RKO (cell line): ENCODE measurements around the gene SARDH.
"Not testable (repeated sequence)": the region's sequence is repeated elsewhere in the genome, so short reads cannot be mapped to it uniquely, and the experiment has no call there.

ENCODE experiments used
- DNase-seq: peaks from one replicate; pipeline ENCODE4 v3.0.0-alpha.2; 2016; ENCODE audit warnings: low spot score

The SARDH gene

DNA sequence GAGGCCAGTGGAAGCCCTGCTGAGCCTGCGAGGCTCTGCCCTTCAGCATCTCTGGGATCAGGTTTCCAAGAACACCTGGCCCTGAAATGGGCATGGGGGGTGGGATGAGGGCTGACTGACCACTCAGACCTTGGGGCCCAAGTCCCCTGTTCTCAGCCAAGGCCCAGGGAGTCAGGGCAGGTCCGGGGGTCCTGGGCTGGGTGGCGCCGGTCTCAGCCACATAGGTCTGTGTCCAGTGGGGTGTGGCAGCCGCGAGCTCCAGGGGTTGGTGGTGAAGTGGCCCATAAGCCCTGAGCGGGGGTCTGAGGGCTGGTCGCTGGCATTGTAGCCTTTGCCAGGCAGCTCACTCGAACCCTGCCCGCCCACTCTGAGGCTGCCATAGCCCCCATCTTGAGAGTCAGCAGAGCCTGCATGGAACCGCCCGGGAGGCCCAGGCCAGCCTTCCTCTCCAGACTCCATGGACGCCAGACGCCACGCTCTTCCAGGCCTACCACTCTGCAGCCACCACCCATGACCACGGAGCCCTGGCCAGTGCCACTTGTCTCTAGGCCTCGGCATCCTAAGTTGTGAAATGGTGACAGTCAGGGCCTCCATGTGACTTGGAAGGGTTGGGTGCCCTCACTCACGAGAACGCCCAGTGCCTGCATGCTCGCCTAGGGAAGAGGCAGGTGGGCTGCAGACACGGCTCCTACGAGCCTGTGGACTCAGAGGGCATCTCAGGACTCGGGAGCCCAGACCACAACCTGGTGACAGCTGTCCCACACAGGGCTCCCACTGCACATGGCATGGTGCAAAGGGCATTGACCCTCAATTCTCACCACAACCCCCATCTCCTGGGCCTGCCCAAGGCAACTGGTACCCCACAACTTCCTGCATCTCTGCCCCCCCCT, 108.7 kb downstream of the SARDH start:
- no peak for DNase-seq

DNA sequence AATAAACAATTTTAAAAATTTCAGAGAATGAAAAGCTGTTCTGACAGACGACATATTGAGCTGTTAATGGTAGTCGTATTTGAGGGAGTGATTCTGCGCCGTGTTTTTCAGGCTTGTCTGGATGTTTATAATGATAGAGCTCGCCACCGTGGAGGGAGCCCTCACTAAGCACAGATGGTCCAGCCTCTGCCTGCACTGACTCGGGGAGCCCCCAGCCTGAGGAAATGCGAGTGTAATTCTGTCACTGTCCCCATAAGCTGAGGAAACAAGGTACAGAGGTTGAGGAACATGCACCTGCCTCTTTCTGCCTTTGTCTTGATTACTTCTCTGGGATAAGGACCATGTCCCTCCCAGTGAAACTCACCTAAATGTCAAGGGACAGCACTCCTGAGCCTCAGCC, 109.4 kb downstream of the SARDH start:
- DNase-seq: no peak

DNA sequence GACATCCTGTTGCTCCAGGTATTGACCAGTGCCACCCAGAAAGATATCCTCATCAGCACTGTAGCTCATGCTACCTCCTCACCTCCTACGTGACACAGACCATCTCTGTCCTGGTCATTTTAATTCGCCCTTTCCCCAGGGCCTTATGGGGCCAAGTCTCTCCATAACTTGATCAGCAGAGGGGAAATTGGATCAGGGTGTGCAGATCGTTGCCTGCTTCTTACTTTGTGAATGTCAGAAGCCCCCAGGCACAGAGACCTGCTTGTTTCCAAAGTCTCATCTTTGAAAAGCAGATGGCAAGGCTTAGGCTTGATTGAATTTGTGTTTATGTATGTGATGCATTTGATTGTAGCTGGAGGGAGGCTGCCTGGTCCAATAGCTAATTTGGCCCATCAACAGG, 110.8 kb downstream of the SARDH start:
- DNase-seq: no peak

DNA sequence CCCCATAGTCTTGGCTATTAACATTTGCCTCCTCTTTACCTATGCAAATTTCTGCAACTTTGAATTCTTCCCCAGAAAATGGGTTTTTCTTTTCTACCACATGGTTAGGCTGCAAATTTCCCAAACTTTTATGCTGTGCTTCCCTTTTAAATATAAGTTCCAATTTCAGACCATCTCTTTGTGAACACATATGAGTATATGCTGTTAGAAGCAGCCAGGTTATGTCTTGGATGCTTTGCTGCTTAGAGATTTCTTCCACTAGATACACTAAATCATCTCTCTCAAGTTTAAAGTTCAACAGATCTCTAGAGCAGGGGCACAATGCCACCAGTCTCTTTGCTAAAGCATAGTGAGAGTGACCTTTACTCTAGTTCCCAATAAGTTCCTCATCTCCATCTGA, 112.1 kb downstream of the SARDH start:
- not testable (repeated sequence) for DNase-seq

DNA sequence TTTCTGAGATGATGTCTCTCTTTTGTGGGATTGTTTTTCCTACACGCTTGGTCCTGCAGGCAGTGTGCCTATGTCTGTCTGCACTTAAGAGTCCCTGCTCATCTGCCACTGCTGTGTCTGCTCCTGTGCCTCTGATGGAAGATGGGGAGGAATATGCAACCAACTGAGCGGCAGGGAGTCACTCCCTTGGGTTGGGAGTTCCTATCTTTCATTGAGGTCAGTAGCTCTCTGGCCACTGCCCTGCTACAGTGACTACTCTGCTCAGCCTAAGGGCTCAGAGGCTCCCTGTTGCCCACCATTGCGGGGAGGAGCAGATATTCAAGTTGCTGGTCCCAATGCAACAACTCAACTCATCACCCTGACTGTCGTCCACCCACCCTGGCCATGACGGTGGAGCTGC, 115.6 kb downstream of the SARDH start:
- no peak for DNase-seq

DNA sequence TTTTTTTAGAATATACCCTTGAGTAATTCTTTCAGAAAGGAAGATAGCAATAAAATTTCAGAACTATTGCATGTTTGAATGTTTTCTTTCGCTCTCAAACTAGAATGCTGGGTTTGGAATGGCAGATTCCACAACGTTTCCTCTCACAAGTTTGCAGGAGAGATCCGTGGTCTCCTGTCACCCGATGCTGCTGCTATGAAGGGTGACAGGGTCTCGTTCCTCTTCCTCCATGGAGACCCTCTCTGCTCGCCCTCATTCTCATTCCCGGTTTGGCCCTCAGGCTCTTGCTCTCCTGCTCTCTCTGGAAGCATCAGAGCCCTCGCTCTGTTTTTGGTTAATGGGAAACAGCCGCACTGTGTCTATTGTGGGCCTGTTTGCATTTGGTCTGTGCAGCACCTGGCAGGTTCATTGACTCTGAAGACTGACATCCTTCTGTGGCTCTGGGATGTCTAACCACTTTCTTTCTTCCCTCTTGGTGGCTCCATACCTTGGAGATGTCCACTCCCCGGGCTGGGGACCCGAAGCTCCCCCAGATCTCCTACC, 116.4 kb downstream of the SARDH start:
- DNase-seq: no peak

DNA sequence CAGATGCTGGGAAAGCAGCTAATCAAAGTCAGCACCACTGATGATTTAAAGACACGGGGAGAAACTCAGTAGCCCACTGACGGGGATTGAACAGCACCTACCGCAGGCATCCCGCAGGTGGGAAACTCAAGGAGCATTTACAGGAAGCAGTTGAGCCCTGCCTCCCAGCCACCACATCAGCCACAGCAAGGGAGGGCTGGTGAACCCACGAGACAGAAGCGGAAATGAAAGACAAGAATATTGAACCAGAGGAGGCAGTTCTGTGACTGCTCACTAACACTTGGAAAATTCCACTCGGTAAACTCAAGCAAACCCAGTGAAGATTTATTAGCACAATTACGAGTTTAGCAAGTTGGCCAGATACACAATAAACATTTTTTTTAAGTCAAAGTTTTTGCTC, 118.4 kb downstream of the SARDH start:
- no peak for DNase-seq

DNA sequence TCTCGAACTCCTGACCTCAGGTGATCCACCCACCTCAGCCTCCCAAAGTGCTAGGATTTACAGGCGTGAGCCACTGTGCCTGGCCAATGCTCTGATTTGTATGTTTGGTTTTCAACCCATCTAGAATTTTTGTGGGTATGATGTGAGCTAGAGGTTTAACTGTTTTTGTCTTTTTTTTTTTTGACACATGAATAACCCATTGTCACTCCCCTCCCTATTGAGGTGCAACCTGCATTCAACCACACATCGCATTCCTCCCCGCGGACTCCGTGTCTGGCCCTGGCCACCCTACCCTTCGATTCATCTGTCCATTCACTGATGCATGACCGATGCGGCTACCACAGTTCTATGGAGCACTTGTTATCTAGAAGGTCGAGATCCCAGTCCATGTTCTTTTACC, 119.4 kb downstream of the SARDH start:
- no peak for DNase-seq

DNA sequence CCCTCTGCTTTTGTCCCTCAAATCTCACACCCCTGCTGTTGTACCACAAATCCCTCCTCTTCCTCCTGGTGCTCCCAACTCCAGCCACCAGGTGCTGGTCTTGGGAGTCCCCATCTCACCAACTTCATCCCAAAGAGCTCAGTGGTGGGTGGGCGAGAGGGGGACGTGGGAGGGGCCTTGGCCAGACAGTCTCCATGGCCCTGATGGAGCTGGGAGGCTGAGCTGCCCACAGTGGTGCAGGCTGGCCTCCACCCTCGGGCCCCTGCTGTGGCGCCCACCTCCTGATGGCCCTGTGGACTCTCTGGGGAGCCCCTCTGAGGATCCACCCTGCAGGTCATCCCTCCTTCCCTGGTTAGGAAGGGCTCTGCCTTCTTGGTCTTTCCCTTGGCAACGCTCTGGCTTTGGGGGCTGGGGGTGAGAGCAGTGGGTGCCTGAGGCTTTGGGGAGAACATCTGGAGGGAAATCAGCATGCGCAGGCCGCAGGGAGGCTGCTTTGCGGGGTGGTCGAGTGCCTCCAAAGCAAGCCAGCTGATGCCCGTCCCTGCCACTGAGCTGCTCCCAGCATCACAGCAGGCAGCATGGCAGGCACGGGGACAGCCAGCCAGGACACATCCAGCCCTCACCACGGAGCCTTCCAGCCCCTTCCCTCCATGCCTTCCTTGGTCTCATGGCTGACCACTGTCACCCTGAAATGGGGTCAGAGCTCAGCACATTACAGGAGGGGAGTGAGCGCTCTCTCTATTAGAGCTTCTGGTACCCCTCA, 121.3 kb downstream of the SARDH start:
- no peak for DNase-seq

DNA sequence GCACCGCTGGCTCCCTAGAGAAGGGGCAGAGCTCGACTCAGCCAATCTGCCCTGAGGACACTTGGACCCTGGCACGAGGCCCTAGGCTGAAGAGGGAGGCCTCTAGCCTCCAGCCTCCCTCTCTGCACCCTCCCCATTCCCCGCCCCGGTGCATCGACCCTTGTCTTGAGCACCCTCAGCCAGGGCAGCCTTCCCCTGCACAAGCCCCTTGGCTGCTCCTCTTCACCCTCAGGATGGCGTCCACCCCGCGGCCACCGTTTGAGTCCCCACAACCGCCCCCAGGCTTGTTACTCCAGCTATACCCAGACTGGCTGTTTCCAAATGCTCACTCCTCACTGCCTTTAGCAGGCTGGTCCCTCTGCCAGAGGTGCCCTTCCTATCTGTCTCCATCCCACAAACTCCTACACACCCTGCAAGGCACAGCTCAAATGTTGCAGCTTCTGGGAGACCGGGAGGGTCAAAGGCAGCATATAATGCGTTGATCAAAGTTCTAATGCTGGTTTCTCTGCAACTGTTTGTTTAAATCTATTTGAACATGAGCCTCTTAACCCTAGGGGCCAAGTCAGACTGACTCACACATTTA, 122.5 kb downstream of the SARDH start:
- DNase-seq: no peak

DNA sequence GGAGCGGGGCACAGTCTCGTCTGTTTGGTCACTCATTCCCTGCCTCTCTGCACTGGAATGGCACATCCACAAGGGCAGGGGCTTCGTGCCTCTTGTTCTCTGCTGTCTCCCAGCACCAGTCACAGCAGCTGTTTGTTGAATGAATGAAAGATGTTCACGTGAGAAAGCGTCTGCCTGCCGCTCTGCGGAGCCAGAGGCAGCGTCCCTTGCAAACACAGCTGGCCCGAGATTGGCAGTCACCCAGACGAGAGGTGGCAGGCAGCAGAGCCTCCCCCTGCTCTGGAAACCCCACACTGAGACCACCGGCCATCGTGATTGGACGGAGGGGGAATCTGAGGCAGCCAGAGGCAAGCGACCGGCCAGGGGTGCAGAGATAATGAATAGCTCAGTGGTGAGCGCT, 123.0 kb downstream of the SARDH start:
- DNase-seq: no peak

DNA sequence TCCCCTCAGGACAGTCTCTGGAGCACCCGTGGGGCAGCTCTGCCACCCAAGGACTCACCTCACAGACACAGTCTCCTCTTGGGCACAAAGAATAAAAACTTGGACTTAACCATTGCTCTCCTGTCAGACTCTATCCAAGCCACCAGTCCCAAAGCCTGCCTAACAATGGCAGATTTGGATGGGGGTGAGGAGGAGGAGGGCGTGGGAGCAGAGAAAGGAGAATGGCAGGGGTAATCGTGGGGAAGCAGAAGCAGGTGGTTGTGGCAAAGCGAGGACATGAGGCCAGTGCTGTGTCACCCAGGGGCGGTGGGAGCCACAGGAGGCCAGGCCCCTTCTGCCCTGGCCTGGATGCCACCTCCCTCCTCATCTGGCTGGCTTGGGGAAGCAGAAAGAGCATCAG, 123.5 kb downstream of the SARDH start:
- DNase-seq: no peak

DNA sequence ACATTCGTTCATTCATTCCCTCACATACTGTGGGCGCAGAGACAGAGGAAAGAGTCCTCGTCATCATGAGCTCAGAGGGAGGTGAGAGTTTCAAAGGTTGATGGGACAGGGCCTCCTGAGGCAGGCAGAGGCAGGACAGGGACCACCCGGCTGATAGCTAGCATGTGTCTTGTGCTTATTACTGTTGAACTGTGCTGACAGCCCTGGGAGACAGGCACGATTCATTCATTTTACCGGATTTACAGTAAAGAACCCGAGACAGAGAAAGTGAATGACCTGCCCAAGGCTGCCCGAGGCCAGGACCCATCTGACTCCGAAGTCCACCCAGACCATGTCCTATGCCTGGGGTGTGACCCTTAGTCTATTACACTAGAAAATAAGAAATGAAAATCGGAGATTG, 124.1 kb downstream of the SARDH start:
- no peak for DNase-seq
